B cell (primary cell): ENCODE results near the gene F2RL3.

ENCODE experiments used
- EZH2 ChIP-seq: IDR thresholded peaks from 2 replicates; pipeline ENCODE4 v1.6.1; 2012; ENCODE audit warnings: borderline replicate concordance, low read depth, mild to moderate bottlenecking, moderate library complexity, low read length; ENCODE audit not compliant: insufficient read depth, poor library complexity, severe bottlenecking
- TF ChIP-seq, protein P1 (sequence below): fragments of 200-600 bp; IDR thresholded peaks from one replicate; pipeline ENCODE4 v1.8.0; 2022; ENCODE audit warnings: antibody characterized with exemption, mild to moderate bottlenecking

DNA sequence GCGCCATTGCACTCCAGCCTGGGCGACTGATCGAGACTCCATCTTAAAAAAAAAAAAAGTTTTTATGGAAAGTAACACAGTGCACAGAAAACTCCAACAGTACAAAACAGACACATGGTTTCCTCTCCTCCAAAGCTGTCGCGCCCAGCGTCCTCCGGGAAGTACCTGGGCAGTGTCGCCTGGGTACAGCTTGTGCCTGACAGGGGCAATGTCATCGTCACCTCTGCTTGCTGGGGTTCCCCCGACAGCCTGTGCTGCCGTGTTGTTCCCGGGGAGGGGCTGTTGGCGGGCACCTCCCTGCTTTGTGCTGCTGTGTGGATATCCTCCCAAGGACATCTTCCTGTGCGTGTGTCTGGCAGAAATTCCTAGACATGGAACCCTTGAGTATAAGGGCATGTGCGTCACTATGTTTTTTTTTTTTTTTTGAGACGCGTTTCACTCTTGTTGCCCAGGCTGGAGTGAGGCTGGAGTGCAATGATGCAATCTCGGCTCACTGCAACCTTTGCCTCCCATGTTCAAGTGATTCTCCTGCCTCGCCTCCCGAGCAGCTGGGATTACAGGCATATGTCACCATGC is 2.4 kb upstream of the F2RL3 start:
- TF ChIP-seq, protein P1, sequence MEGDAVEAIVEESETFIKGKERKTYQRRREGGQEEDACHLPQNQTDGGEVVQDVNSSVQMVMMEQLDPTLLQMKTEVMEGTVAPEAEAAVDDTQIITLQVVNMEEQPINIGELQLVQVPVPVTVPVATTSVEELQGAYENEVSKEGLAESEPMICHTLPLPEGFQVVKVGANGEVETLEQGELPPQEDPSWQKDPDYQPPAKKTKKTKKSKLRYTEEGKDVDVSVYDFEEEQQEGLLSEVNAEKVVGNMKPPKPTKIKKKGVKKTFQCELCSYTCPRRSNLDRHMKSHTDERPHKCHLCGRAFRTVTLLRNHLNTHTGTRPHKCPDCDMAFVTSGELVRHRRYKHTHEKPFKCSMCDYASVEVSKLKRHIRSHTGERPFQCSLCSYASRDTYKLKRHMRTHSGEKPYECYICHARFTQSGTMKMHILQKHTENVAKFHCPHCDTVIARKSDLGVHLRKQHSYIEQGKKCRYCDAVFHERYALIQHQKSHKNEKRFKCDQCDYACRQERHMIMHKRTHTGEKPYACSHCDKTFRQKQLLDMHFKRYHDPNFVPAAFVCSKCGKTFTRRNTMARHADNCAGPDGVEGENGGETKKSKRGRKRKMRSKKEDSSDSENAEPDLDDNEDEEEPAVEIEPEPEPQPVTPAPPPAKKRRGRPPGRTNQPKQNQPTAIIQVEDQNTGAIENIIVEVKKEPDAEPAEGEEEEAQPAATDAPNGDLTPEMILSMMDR = no peak
- TF ChIP-seq EZH2 = no peak
